Measurements from ENCODE around the gene ZNF774.

DNA sequence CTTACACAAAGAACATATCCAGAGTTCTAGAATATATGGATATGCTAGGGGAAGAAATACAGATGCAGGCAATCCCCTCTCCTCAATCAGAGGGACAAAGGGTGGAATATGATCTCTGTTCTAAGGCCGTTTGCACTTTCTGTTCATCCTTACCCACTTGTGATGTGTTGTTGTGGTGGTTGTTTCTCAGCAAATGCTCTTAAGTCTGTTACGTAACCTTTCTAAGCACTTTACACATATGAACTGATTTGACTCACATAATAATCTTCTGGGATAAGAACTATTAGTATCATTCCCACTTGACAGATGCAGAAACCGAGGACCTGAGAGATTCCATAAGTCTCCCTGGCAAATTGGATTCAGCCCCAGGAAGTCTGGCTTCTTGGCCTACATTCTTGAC, 46.2 kb upstream of the ZNF774 start:
- TF ChIP-seq, protein P1, sequence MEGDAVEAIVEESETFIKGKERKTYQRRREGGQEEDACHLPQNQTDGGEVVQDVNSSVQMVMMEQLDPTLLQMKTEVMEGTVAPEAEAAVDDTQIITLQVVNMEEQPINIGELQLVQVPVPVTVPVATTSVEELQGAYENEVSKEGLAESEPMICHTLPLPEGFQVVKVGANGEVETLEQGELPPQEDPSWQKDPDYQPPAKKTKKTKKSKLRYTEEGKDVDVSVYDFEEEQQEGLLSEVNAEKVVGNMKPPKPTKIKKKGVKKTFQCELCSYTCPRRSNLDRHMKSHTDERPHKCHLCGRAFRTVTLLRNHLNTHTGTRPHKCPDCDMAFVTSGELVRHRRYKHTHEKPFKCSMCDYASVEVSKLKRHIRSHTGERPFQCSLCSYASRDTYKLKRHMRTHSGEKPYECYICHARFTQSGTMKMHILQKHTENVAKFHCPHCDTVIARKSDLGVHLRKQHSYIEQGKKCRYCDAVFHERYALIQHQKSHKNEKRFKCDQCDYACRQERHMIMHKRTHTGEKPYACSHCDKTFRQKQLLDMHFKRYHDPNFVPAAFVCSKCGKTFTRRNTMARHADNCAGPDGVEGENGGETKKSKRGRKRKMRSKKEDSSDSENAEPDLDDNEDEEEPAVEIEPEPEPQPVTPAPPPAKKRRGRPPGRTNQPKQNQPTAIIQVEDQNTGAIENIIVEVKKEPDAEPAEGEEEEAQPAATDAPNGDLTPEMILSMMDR (IDR thresholded peaks at IDR 0.05): no peak
- no peak for TF ChIP-seq ZFX (IDR thresholded peaks at IDR 0.05; ENCODE audit: borderline replicate concordance)
